A673 (cell line): ENCODE results near the gene ACVR1C. TPM values are rescaled to one million over a fixed set of nuclear protein-coding genes. Genes with fewer than 3 reads are reported as not detected.

Experiments
- BruUV-seq: library from RNA; stranded (reverse); fragments of 400-500 nt; replicated peaks from 2 replicates; lab custom pipeline; 2021; lab: Mats Ljungman, UMichigan
- CTCF ChIA-PET: fragments of 300-600 bp; sonication (Branson Sonifier 250); formaldehyde crosslinking; loops from one replicate; lab custom pipeline; 2022; ENCODE audit warnings: antibody characterized with exemption; lab: Charles Lee
- POLR2A ChIA-PET: fragments of 300-600 bp; sonication (Branson Sonifier 250); formaldehyde crosslinking; loops from one replicate; lab custom pipeline; 2022; ENCODE audit warnings: antibody characterized with exemption; ENCODE audit not compliant: low non-redundant PET; lab: Charles Lee
- DNase-seq: peaks from one replicate; pipeline ENCODE4 v3.0.0-alpha.2; 2015; ENCODE audit warnings: low spot score
- H3K27ac ChIP-seq: fragments of 200-600 bp; sonication (generic); 2 replicates; pipeline ENCODE4 v1.5.1; 2016; ENCODE audit warnings: mixed run types, low read depth, mild to moderate bottlenecking, mixed read lengths, antibody characterized with exemption, low read length; ENCODE audit not compliant: poor library complexity, severe bottlenecking
- H3K27me3 ChIP-seq: fragments of 200-600 bp; sonication (generic); replicated peaks from 2 replicates; pipeline ENCODE4 v1.6.1; 2017; ENCODE audit warnings: mixed run types, low read depth, mild to moderate bottlenecking, mixed read lengths, antibody characterized with exemption, low read length; ENCODE audit not compliant: insufficient read depth, poor library complexity
- H3K36me3 ChIP-seq: fragments of 200-600 bp; sonication (generic); 2 replicates; pipeline ENCODE4 v1.6.1; 2016; ENCODE audit warnings: mixed run types, mild to moderate bottlenecking, mixed read lengths, antibody characterized with exemption, low read length; ENCODE audit not compliant: insufficient read depth, poor library complexity, severe bottlenecking
- H3K4me1 ChIP-seq: fragments of 200-600 bp; sonication (generic); 2 replicates; pipeline ENCODE4 v1.6.1; 2017; ENCODE audit warnings: mixed run types, mild to moderate bottlenecking, mixed read lengths, antibody characterized with exemption, low read length; ENCODE audit not compliant: insufficient read depth, poor library complexity, severe bottlenecking
- H3K4me3 ChIP-seq: fragments of 200-600 bp; sonication (generic); 2 replicates; pipeline ENCODE4 v1.5.1; 2016; ENCODE audit warnings: low read depth, mixed run types, mild to moderate bottlenecking, mixed read lengths, low read length; ENCODE audit not compliant: poor library complexity, severe bottlenecking
- H3K9me3 ChIP-seq: fragments of 200-600 bp; sonication (generic); 2 replicates; pipeline ENCODE4 v1.6.1; 2016; ENCODE audit warnings: mixed run types, low read depth, mild to moderate bottlenecking, mixed read lengths, antibody characterized with exemption, low read length; ENCODE audit not compliant: poor library complexity, severe bottlenecking
- EZH2 ChIP-seq: fragments of 200-600 bp; sonication (generic); IDR thresholded peaks from 2 replicates; pipeline ENCODE4 v1.6.1; 2017; ENCODE audit warnings: borderline replicate concordance, low read depth, mild to moderate bottlenecking, mixed read lengths, antibody characterized with exemption, low read length; ENCODE audit not compliant: poor library complexity, severe bottlenecking
- intact Hi-C: fragments of 100-400 bp; cut with micrococcal nuclease; formaldehyde crosslinking; loops from one replicate; pipeline ENCODE4 v1.10.0; 2022; ENCODE audit not compliant: unreplicated experiment
- total RNA-seq: library from RNA; stranded (reverse); gene quantifications from 2 replicates; pipeline ENCODE4 v1.2.3, GENCODE V29; 2021
- TF ChIP-seq, protein P1 (sequence below): fragments of 300-800, 200-600 bp; sonication (generic); conservative IDR thresholded peaks from 2 replicates; pipeline ENCODE4 v1.5.1; 2017; ENCODE audit warnings: low read depth, mild to moderate bottlenecking, antibody characterized with exemption, low read length, moderate library complexity, mixed read lengths

The ACVR1C gene
- total RNA-seq, 1 experiment from 2014 or later = 0.13 TPM

DNA sequence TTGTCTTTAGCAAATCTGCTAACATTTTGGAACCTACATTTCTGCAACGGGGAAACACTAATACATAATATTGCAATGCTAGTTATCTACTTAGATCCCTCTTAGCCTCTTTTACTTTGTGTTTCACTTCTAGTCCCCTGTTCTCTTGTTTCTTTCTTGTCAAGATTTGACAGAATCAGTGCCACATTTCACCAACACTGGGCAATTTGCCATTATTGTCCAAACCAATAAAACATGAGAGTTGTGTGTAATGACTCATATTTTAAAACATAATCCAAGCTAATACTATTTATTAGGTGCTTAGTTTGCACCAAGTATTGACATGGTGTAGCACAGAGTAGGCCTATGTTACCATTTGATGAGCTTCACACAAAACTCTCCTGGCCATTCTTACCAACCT lies 33.7 kb upstream of the ACVR1C start:
- Histone ChIP-seq H3K27me3 (no peaks in the 10 kb centered on the region), H3K9me3 (no peaks in the 10 kb centered on the region), H3K4me3 (no peak overlapping the region), H3K4me1 (no peaks in the 10 kb centered on the region), H3K36me3 (no peaks in the 10 kb centered on the region), H3K27ac (no peak overlapping the region)
- peak; percentile 1 for DNase-seq
- BruUV-seq = no TSS peak
- TF ChIP-seq, protein P1, sequence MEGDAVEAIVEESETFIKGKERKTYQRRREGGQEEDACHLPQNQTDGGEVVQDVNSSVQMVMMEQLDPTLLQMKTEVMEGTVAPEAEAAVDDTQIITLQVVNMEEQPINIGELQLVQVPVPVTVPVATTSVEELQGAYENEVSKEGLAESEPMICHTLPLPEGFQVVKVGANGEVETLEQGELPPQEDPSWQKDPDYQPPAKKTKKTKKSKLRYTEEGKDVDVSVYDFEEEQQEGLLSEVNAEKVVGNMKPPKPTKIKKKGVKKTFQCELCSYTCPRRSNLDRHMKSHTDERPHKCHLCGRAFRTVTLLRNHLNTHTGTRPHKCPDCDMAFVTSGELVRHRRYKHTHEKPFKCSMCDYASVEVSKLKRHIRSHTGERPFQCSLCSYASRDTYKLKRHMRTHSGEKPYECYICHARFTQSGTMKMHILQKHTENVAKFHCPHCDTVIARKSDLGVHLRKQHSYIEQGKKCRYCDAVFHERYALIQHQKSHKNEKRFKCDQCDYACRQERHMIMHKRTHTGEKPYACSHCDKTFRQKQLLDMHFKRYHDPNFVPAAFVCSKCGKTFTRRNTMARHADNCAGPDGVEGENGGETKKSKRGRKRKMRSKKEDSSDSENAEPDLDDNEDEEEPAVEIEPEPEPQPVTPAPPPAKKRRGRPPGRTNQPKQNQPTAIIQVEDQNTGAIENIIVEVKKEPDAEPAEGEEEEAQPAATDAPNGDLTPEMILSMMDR = no peak
- no peak for TF ChIP-seq EZH2
- CTCF ChIA-PET = no interaction called here
- POLR2A ChIA-PET = no interaction called here
- intact Hi-C loops = no loop called here

DNA sequence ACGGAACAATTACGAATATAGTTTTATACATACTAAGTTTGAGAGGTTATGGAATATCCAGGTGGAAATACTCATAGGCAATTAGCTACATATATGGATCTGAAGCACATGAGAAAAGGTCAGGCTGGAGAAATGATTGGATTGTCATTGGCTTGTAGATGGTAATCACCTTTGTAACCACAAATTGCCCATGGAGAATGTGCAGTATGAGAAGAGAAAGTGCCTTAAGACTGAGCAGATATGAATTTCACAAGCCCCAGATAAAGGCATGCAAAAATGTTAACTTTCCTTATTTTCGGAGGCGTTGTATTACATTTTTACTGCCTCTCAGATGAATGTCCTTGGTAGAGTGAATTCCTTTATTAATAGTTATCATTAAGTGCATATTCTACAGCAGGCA lies 33.1 kb upstream of the ACVR1C start:
- intact Hi-C loops = no loop called here
- Histone ChIP-seq H3K36me3 (no peaks in the 10 kb centered on the region), H3K4me1 (no peaks in the 10 kb centered on the region), H3K4me3 (no peak overlapping the region), H3K9me3 (no peaks in the 10 kb centered on the region), H3K27me3 (no peaks in the 10 kb centered on the region), H3K27ac (no peak overlapping the region)
- no peak for TF ChIP-seq EZH2
- TF ChIP-seq, protein P1 = no peak
- DNase-seq = no peak
- ChIA-PET POLR2A (no interaction called here), CTCF (no interaction called here)
- BruUV-seq = no TSS peak

DNA sequence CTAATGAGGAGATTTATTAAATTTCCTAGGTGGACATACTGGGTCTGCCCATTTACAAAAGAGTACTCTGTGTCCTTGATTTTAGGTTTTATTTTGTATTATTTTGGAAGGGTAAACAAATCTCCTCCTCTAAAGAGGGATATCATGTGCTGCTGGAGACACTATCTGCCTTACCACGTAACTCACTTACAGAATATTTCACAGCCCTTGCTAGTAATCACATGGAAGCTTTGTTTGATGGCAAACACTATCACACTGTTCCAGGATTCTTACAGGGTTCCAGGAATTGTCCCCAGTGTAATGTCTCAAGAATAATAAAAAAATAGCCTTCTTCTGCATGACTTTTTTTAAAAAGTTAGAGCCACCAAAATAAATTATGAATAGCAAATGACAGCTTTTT lies 29.2 kb upstream of the ACVR1C start:
- ChIA-PET CTCF (no interaction called here), POLR2A (no interaction called here)
- Histone ChIP-seq H3K27ac (no peak overlapping the region), H3K4me3 (no peak overlapping the region), H3K9me3 (no peaks in the 10 kb centered on the region), H3K36me3 (no peaks in the 10 kb centered on the region), H3K4me1 (no peaks in the 10 kb centered on the region), H3K27me3 (no peaks in the 10 kb centered on the region)
- intact Hi-C loops = no loop called here
- TF ChIP-seq, protein P1 = no peak
- TF ChIP-seq EZH2 = no peak
- no TSS peak for BruUV-seq
- DNase-seq = no peak
